ENCODE results near the gene TBX22.
"Not testable (repeated sequence)": the region's sequence is repeated elsewhere in the genome, so short reads cannot be mapped to it uniquely, and the experiment has no call there.

The TBX22 gene

GRCh38 chrX:80021621-80022020 lies 7.1 kb downstream of the TBX22 start:
- Mint-ChIP-seq H3K36me3 (ENCODE audit: low read depth) (no peaks in the 10 kb centered on the region), H3K9me3 (peaks cover 4% of the 10 kb centered on the region), H3K27me3 (ENCODE audit: low read depth) (peaks cover 22% of the 10 kb centered on the region), H3K4me1 (no peaks in the 10 kb centered on the region), H3K27ac (no peak overlapping the region), H3K4me3 (peak overlapping the region; percentile 38 to 47 (median 43))
- TF ChIP-seq, protein P1, sequence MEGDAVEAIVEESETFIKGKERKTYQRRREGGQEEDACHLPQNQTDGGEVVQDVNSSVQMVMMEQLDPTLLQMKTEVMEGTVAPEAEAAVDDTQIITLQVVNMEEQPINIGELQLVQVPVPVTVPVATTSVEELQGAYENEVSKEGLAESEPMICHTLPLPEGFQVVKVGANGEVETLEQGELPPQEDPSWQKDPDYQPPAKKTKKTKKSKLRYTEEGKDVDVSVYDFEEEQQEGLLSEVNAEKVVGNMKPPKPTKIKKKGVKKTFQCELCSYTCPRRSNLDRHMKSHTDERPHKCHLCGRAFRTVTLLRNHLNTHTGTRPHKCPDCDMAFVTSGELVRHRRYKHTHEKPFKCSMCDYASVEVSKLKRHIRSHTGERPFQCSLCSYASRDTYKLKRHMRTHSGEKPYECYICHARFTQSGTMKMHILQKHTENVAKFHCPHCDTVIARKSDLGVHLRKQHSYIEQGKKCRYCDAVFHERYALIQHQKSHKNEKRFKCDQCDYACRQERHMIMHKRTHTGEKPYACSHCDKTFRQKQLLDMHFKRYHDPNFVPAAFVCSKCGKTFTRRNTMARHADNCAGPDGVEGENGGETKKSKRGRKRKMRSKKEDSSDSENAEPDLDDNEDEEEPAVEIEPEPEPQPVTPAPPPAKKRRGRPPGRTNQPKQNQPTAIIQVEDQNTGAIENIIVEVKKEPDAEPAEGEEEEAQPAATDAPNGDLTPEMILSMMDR (IDR thresholded peaks at IDR 0.05; ENCODE audit: unreplicated experiment in 3 of 3) = no peak

- Mint-ChIP-seq H3K27me3 (ENCODE audit: low read depth) (peaks cover 22% of the 10 kb centered on the region), H3K27ac (no peak overlapping the region), H3K9me3 (peaks cover 4% of the 10 kb centered on the region), H3K36me3 (ENCODE audit: low read depth) (no peaks in the 10 kb centered on the region), H3K4me3 (peak overlapping the region; percentile 79 to 83 (median 81)), H3K4me1 (no peaks in the 10 kb centered on the region)
- TF ChIP-seq, protein P1 (IDR thresholded peaks at IDR 0.05; ENCODE audit: unreplicated experiment in 3 of 3) = no peak
Observed at GRCh38 chrX:80022363-80023031, 7.9 kb downstream of the TBX22 start.

- TF ChIP-seq, protein P1 (IDR thresholded peaks at IDR 0.05; ENCODE audit: unreplicated experiment in 3 of 3) = no peak
- Mint-ChIP-seq H3K4me3 (no peak overlapping the region), H3K4me1 (no peaks in the 10 kb centered on the region), H3K9me3 (peaks cover 2% of the 10 kb centered on the region), H3K27ac (no peak overlapping the region), H3K36me3 (ENCODE audit: low read depth) (no peaks in the 10 kb centered on the region), H3K27me3 (ENCODE audit: low read depth) (peaks cover 22% of the 10 kb centered on the region)
Observed at GRCh38 chrX:80026116-80026515, 11.6 kb downstream of the TBX22 start.

DNA sequence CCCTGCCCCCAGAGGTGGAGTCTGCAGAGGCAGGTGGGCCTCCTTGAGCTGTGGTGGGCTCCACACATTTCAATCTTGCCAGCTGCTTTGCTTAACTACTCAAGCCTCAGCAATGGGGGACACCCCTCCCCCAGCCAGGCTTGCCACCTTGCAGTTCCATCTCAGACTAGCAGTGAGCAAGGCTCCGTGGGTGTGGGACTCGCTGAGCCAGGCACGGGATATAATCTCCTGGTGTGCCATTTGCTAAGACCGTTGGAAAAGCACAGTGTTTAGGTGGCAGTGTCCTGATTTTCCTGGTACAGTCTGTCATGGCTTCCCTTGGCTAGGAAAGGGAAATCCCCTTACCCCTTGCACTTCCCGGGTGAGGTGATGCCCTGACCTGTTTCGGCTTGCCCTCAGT lies 51.6 kb downstream of the TBX22 start:
- not testable (repeated sequence) for H3K4me1 Mint-ChIP-seq; H3K36me3 Mint-ChIP-seq (ENCODE audit: low read depth); H3K27ac Mint-ChIP-seq; H3K4me3 Mint-ChIP-seq; H3K27me3 Mint-ChIP-seq (ENCODE audit: low read depth)
- H3K9me3 Mint-ChIP-seq = peaks cover 54% of the 10 kb centered on the region

GRCh38 chrX:80075625-80076024 lies 61.1 kb downstream of the TBX22 start:
- not testable (repeated sequence) for H3K36me3 Mint-ChIP-seq (ENCODE audit: low read depth); H3K27ac Mint-ChIP-seq; H3K4me3 Mint-ChIP-seq; H3K4me1 Mint-ChIP-seq; H3K27me3 Mint-ChIP-seq (ENCODE audit: low read depth)
- peaks cover 40% of the 10 kb centered on the region for H3K9me3 Mint-ChIP-seq

All from nephron (organoid).